Activated CD8-positive, alpha-beta memory T cell treated with anti-CD3 and anti-CD28 coated beads, Interleukin-2, amount 50 U/mL, for 1 hour (primary cell): ENCODE results near the gene PICK1.
"Not testable (repeated sequence)": the region's sequence is repeated elsewhere in the genome, so short reads cannot be mapped to it uniquely, and the experiment has no call there.

ENCODE experiments used
- DNase-seq: peaks from one replicate; pipeline ENCODE4 v3.0.0-alpha.2; 2020; ENCODE audit errors: extremely low read depth

The PICK1 gene

GRCh38 chr22:38114484-38115398 lies 57.5 kb downstream of the PICK1 start:
- DNase-seq, result peak; percentile 16

GRCh38 chr22:38115423-38116205 lies 58.4 kb downstream of the PICK1 start:
- DNase-seq, result no peak

GRCh38 chr22:38117556-38117955 lies 60.4 kb downstream of the PICK1 start:
- DNase-seq, result not testable (repeated sequence)

GRCh38 chr22:38118182-38118581 lies 61.0 kb downstream of the PICK1 start:
- DNase-seq, result no peak

DNA sequence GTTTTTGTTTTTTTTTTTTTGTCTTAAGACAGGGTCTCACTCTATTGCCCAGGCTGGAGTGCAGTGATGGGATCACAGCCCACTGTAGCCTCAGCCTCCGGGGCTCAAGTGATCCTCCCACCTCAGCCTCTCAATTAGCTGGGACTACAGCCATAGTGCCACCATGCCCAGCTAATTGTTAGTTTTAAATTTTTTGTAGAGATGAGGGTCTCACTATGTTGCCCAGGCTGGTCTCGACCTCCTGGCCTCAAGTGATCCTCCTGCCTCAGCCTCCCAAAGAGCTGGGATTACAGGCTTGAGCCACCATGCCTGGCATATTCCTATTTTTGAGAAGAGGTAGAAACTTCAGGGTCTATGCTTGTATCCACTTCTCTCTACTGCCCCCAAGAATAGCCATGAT lies 61.5 kb downstream of the PICK1 start:
- not testable (repeated sequence) for DNase-seq

- DNase-seq, result no peak
These were observed 63.3 kb downstream of the PICK1 start for GRCh38 chr22:38120359-38121110.

DNA sequence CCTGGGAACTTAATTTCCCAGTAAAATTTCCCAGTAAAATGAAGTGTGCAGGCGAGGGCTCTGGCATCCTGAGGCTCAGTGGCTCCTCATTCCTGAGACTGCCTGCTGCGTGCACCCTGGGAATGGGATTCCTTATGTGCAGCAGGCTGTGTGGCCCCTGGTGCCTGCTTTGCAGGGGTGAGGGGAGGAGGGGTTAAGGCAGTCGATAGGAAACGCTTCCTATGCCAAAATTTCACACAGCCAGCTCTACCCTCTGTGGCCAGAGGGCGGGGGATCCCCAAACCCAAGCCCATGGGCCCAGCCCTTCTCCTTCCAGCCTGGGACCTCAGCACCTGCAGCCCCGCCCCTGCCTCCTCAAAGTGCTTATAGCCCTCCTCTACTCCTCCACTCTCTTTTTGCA lies 65.4 kb downstream of the PICK1 start:
- DNase-seq, result no peak

DNA sequence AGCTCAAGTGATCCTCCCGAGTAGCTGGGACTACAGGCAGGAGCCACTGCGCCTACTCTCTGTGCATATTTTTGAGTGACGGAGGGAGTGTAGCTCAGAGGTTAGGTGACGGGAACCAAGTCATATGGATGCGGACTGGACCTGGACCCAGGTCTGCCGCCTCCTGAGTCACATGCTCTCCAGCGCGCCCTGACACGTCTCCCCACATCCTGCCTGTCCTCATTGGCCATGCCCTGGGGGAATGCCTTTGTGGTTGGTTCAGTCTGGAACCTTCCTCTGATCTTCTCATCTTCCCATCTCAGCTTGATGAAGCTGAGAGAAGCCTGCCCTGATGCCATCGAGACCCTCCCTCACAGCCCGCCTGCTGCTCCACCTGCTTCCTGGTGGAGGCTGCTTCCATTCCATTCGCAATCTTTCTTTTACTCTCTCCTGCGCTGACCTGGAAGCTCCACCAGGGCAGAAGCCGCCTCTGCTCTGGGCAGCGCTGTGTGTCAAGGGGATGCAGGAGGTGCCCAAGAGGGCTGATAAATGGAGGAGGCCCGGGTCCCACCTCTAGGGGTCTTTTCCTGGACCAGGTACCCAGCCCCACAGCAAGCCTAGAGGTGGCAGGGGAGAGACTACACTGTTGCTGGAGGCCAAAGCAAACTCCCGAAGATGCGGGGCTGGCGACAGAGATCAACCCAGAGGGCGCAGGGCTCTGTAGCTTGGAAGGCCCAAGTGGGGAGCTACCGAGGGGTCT lies 67.2 kb downstream of the PICK1 start:
- DNase-seq, result no peak

- no peak for DNase-seq
These were observed 67.9 kb downstream of the PICK1 start for GRCh38 chr22:38125038-38125610.
